NT2/D1 (cell line): ENCODE results near the gene SRP68.

Experiments used
- SUZ12 ChIP-seq: IDR thresholded peaks from 2 replicates; pipeline ENCODE4 v1.6.1; 2011; ENCODE audit not compliant: insufficient read length, insufficient read depth; ENCODE audit errors: extremely low read depth
- ZNF274 ChIP-seq: IDR thresholded peaks from 2 replicates; pipeline ENCODE4 v1.6.1; 2011; ENCODE audit warnings: mild to moderate bottlenecking, low read depth, low read length

GRCh38 chr17:76009447-76009846 lies 62.9 kb downstream of the SRP68 start:
- no peak for TF ChIP-seq ZNF274
- TF ChIP-seq SUZ12 = no peak
